ENCODE results near the gene EMILIN2. TPM values are rescaled to one million over a fixed set of nuclear protein-coding genes. Genes with fewer than 3 reads are reported as not detected.
A peak's percentile ranks its signal among the peaks of the same experiment; 100 is the strongest.

EMILIN2 gene
- total and polyA plus RNA-seq, 2 donors (not counting 1 experiment from before 2014, with no cell fraction given): 2.5 to 48.2 TPM

DNA sequence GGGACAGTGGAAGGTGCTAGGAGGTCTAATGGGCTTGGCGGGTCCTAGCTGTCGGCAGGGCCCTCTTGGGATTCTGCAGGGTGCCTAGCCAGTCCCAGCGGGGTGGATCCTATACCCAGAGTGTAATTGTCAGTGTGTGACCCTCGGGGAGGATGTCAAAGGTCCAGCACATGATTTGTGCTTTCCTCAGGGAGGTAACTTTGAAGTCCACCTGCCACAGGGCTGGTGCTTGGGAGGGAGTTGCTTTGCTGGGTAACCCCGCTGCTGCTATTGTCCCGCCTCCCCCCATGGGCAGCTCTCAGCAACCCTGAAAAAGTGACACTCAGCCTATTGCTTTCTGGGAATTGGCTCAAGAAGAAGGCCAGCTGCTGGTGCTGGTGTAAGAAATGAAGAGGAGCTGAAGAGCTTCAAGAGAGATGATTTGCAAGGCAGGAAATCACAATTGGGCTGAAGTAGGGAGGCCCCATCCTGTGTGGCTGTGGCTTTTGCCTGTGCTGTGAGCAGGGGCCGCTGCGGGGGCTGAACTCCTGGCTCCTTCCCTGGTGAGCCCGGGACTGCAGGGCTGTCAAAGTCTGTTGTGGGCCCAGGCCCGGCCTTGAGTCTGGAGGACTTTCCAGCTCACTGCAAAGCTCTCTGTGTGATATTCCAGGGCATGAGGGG lies 36.4 kb downstream of the EMILIN2 start:
- no peak for ATAC-seq (ENCODE audit: low read depth)
- WGBS (ENCODE audit: insufficient coverage): 43% methylated on average over 10 of the region's 10 CpGs
- no peaks in the 10 kb centered on the region for H4K20me1 ChIP-seq (ENCODE audit: control insufficient read depth, insufficient read depth, low read length, poor library complexity, severe bottlenecking)
- ChIA-PET POLR2A (interaction anchor here (0.7 kb wide), 1 partner anchor 125 kb away, joined by 3 read pairs; no protein-coding TSS in a partner anchor), CTCF (interaction anchor here (0.7 kb wide), 1 partner anchor 90 kb away, joined by 3 read pairs; no protein-coding TSS in a partner anchor)
- H3K9me3 Mint-ChIP-seq (ENCODE audit: insufficient read depth): peaks cover 4% of the 10 kb centered on the region
- H3K27me3 ChIP-seq (replicated peaks in 1 of 4; ENCODE audit: control extremely low read depth in 1 of 4, control insufficient read depth in 3 of 4, insufficient read depth in 4 of 4, low read length in 3 of 4): peaks cover 0 to 5% (median 2%) of the 10 kb centered on the region in 4 experiments
- H3K4me3 Mint-ChIP-seq: peak overlapping the region; percentile 40
- no peaks in the 10 kb centered on the region for H3K79me2 ChIP-seq (ENCODE audit: control insufficient read depth, insufficient read depth, low read length)
- H3K27ac ChIP-seq (ENCODE audit: low read length in 2 of 2): no peak overlapping the region
- H3K9ac ChIP-seq (ENCODE audit: low read length): no peak overlapping the region
- peaks cover 29% of the 10 kb centered on the region for H3K27me3 Mint-ChIP-seq
- peaks cover 0 to 3% (median 0%) of the 10 kb centered on the region in 3 donors for H3K9me3 ChIP-seq (ENCODE audit: control extremely low read depth in 1 of 3, control insufficient read depth in 2 of 3, insufficient read depth in 1 of 3, low read length in 2 of 3)
- H3K4me1 Mint-ChIP-seq: peaks cover 14% of the 10 kb centered on the region
- no peaks in the 10 kb centered on the region for H3K36me3 ChIP-seq (replicated peaks in 1 of 2; ENCODE audit: control extremely low read depth in 1 of 2, control insufficient read depth in 1 of 2, extremely low read depth in 1 of 2, insufficient read depth in 2 of 2, low read length in 1 of 2)
- H3K4me1 ChIP-seq (ENCODE audit: control insufficient read depth in 2 of 2, insufficient read depth in 2 of 2, low read length in 2 of 2): peaks cover 9 to 10% of the 10 kb centered on the region in 2 donors
- no peak for TF ChIP-seq EZH2 (IDR thresholded peaks at IDR 0.05; ENCODE audit: borderline replicate concordance, insufficient read depth, low read depth, low read length, poor library complexity, severe bottlenecking)
- TF ChIP-seq, protein P1, sequence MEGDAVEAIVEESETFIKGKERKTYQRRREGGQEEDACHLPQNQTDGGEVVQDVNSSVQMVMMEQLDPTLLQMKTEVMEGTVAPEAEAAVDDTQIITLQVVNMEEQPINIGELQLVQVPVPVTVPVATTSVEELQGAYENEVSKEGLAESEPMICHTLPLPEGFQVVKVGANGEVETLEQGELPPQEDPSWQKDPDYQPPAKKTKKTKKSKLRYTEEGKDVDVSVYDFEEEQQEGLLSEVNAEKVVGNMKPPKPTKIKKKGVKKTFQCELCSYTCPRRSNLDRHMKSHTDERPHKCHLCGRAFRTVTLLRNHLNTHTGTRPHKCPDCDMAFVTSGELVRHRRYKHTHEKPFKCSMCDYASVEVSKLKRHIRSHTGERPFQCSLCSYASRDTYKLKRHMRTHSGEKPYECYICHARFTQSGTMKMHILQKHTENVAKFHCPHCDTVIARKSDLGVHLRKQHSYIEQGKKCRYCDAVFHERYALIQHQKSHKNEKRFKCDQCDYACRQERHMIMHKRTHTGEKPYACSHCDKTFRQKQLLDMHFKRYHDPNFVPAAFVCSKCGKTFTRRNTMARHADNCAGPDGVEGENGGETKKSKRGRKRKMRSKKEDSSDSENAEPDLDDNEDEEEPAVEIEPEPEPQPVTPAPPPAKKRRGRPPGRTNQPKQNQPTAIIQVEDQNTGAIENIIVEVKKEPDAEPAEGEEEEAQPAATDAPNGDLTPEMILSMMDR (IDR thresholded peaks at IDR 0.05): no peak
- no peak overlapping the region for H3K4me3 ChIP-seq (ENCODE audit: control extremely low read depth in 1 of 5, extremely low read depth in 1 of 5, insufficient read depth in 1 of 5, low read depth in 2 of 5, low read length in 4 of 5)
- intact Hi-C loops (cut with micrococcal nuclease): no loop called here
- no peak overlapping the region for H3K27ac Mint-ChIP-seq
- peak overlapping the region; percentile 28 for H3K4me2 ChIP-seq (replicated peaks; ENCODE audit: low read depth, low read length, poor library complexity, severe bottlenecking)
- peak overlapping the region; percentile 10 for H2AFZ ChIP-seq (ENCODE audit: insufficient read depth, low read depth, low read length, poor library complexity, severe bottlenecking)
- peak; percentile 28 for DNase-seq

GRCh38 chr18:2884706-2885285 lies 38.0 kb downstream of the EMILIN2 start:
- H3K4me3 Mint-ChIP-seq: no peak overlapping the region
- WGBS (ENCODE audit: insufficient coverage): 96% methylated on average over 4 of the region's 13 CpGs
- intact Hi-C loops (cut with micrococcal nuclease): no loop called here
- Histone ChIP-seq H3K9me3 (ENCODE audit: control extremely low read depth in 1 of 3, control insufficient read depth in 2 of 3, insufficient read depth in 1 of 3, low read length in 2 of 3) (peaks cover 0 to 3% (median 0%) of the 10 kb centered on the region in 3 donors), H3K79me2 (ENCODE audit: control insufficient read depth, insufficient read depth, low read length) (no peaks in the 10 kb centered on the region), H3K4me1 (ENCODE audit: control insufficient read depth in 2 of 2, insufficient read depth in 2 of 2, low read length in 2 of 2) (peaks cover 9 to 10% of the 10 kb centered on the region in 2 donors), H3K9ac (ENCODE audit: low read length) (no peak overlapping the region), H4K20me1 (ENCODE audit: control insufficient read depth, insufficient read depth, low read length, poor library complexity, severe bottlenecking) (no peaks in the 10 kb centered on the region), H3K36me3 (replicated peaks in 1 of 2; ENCODE audit: control extremely low read depth in 1 of 2, control insufficient read depth in 1 of 2, extremely low read depth in 1 of 2, insufficient read depth in 2 of 2, low read length in 1 of 2) (no peaks in the 10 kb centered on the region), H3K4me2 (replicated peaks; ENCODE audit: low read depth, low read length, poor library complexity, severe bottlenecking) (no peak overlapping the region), H3K4me3 (ENCODE audit: control extremely low read depth in 1 of 5, extremely low read depth in 1 of 5, insufficient read depth in 1 of 5, low read depth in 2 of 5, low read length in 4 of 5) (no peak overlapping the region), H2AFZ (ENCODE audit: insufficient read depth, low read depth, low read length, poor library complexity, severe bottlenecking) (no peak overlapping the region), H3K27me3 (replicated peaks in 1 of 4; ENCODE audit: control extremely low read depth in 1 of 4, control insufficient read depth in 3 of 4, insufficient read depth in 4 of 4, low read length in 3 of 4) (no peaks in the 10 kb centered on the region), H3K27ac (ENCODE audit: low read length in 2 of 2) (no peak overlapping the region)
- peaks cover 21% of the 10 kb centered on the region for H3K27me3 Mint-ChIP-seq
- ChIA-PET CTCF (interaction anchor here (1.5 kb wide), 1 partner anchor 101 kb away, joined by 3 read pairs; no protein-coding TSS in a partner anchor), POLR2A (no interaction called here)
- no peak for ATAC-seq (ENCODE audit: low read depth)
- H3K4me1 Mint-ChIP-seq: peaks cover 14% of the 10 kb centered on the region
- H3K9me3 Mint-ChIP-seq (ENCODE audit: insufficient read depth): peaks cover 4% of the 10 kb centered on the region
- TF ChIP-seq, protein P1 (IDR thresholded peaks at IDR 0.05): no peak
- TF ChIP-seq EZH2 (IDR thresholded peaks at IDR 0.05; ENCODE audit: borderline replicate concordance, insufficient read depth, low read depth, low read length, poor library complexity, severe bottlenecking): no peak
- H3K27ac Mint-ChIP-seq: no peak overlapping the region
- no peak for DNase-seq
